Smooth muscle cell (in vitro differentiated cells): ENCODE measurements around the gene TFB1M. TPM values are rescaled to one million over a fixed set of nuclear protein-coding genes. Genes with fewer than 3 reads are reported as not detected.
"Not testable (repeated sequence)": the region's sequence is repeated elsewhere in the genome, so short reads cannot be mapped to it uniquely, and the experiment has no call there.

Experiments
- DNase-seq: peaks from one replicate; lab custom pipeline; 2025; ENCODE audit not compliant: unreplicated experiment; lab: John Stamatoyannopoulos, UW
- H2AFZ ChIP-seq: fragments of 200-600 bp; sonication (generic); 2 replicates; pipeline ENCODE4 v1.6.0; 2016; ENCODE audit warnings: antibody characterized with exemption, low read depth, mild to moderate bottlenecking
- H3F3A ChIP-seq: fragments of 200-600 bp; sonication (generic); 2 replicates; pipeline ENCODE4 v1.6.0; 2017; ENCODE audit warnings: antibody characterized with exemption, low read depth
- H3K27ac ChIP-seq: fragments of 200-600 bp; sonication (generic); 2 replicates; pipeline ENCODE4 v1.5.1; 2016; ENCODE audit warnings: low read depth, mild to moderate bottlenecking
- H3K27me3 ChIP-seq: fragments of 200-600 bp; sonication (generic); 2 replicates; pipeline ENCODE4 v1.6.1; 2016; ENCODE audit warnings: low read depth, mild to moderate bottlenecking
- H3K36me3 ChIP-seq: fragments of 200-600 bp; sonication (generic); 2 replicates; pipeline ENCODE4 v1.5.1; 2016; ENCODE audit warnings: low read depth
- H3K4me1 ChIP-seq: fragments of 200-600 bp; sonication (generic); 2 replicates; pipeline ENCODE4 v1.5.1; 2016; ENCODE audit warnings: low read depth
- H3K4me2 ChIP-seq: fragments of 200-600 bp; sonication (generic); 2 replicates; pipeline ENCODE4 v1.6.0; 2016; ENCODE audit warnings: mild to moderate bottlenecking
- H3K4me3 ChIP-seq: fragments of 200-600 bp; sonication (generic); 2 replicates; pipeline ENCODE4 v1.5.1; 2016; ENCODE audit warnings: mild to moderate bottlenecking
- H3K79me2 ChIP-seq: fragments of 200-600 bp; sonication (generic); 2 replicates; pipeline ENCODE4 v1.6.0; 2016; ENCODE audit warnings: low read depth, mild to moderate bottlenecking
- H3K9ac ChIP-seq: fragments of 200-600 bp; sonication (generic); 2 replicates; pipeline ENCODE4 v1.6.0; 2016; ENCODE audit warnings: low read depth
- H3K9me3 ChIP-seq: fragments of 200-600 bp; sonication (generic); replicated peaks from 2 replicates; pipeline ENCODE4 v1.5.1; 2016; ENCODE audit warnings: low read depth
- H4K20me1 ChIP-seq: fragments of 200-600 bp; sonication (generic); 2 replicates; pipeline ENCODE4 v1.6.0; 2016; ENCODE audit warnings: low read depth
- WGBS: methylation state at CpG from one replicate; pipeline ENCODE4 v1.1.7; 2016; ENCODE audit warnings: low lambda C conversion rate; 5-methylcytosine and 5-hydroxymethylcytosine counted together
- polyA plus RNA-seq: library from polyadenylated mRNA; unstranded; fragments of >200 nt; fragmentation: Nextera tagmentation; extraction: Ambion mirVana; gene quantifications from 2 replicates; pipeline ENCODE4 v1.2.1, GENCODE V29; 2016
- total RNA-seq: library from RNA; depleted of rRNA; stranded (reverse); fragments of >200 nt; gene quantifications from 2 replicates; pipeline ENCODE4 v1.2.3, GENCODE V29; 2014
- TF ChIP-seq, protein P1 (sequence below): fragments of 200-600 bp; sonication (generic); IDR thresholded peaks from 2 replicates; pipeline ENCODE4 v1.5.1; 2017; ENCODE audit warnings: borderline replicate concordance, mild to moderate bottlenecking, antibody characterized with exemption; ENCODE audit not compliant: insufficient read depth, poor library complexity, severe bottlenecking

The TFB1M gene
- total and polyA plus RNA-seq, 2 experiments from 2014 or later: 12.1 to 16.9 TPM

DNA sequence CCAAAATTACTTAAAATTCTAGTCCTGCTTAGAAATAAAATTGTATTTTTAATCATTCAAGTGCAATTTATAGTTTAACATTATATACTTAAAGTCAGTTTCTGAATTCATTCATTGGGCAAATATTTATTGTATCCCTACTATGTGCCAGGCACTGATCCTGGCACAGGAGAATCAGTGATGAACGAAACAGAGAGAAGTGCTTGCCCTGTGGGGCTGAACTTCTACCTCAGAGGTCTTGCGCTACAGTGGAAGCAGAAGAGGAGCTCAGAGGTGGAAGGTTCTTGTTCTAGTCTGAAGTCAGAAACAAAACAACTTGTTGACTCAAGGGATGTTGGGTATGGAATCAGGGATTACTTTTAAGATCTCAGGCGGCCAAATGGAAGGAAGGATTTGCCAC, 44.5 kb downstream of the TFB1M start:
- TF ChIP-seq, protein P1, sequence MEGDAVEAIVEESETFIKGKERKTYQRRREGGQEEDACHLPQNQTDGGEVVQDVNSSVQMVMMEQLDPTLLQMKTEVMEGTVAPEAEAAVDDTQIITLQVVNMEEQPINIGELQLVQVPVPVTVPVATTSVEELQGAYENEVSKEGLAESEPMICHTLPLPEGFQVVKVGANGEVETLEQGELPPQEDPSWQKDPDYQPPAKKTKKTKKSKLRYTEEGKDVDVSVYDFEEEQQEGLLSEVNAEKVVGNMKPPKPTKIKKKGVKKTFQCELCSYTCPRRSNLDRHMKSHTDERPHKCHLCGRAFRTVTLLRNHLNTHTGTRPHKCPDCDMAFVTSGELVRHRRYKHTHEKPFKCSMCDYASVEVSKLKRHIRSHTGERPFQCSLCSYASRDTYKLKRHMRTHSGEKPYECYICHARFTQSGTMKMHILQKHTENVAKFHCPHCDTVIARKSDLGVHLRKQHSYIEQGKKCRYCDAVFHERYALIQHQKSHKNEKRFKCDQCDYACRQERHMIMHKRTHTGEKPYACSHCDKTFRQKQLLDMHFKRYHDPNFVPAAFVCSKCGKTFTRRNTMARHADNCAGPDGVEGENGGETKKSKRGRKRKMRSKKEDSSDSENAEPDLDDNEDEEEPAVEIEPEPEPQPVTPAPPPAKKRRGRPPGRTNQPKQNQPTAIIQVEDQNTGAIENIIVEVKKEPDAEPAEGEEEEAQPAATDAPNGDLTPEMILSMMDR: no peak
- Histone ChIP-seq H3K9me3 (no peaks in the 10 kb centered on the region), H4K20me1 (no peaks in the 10 kb centered on the region), H3F3A (peaks cover 19% of the 10 kb centered on the region), H3K4me2 (no peak overlapping the region), H3K36me3 (no peaks in the 10 kb centered on the region), H3K27ac (no peak overlapping the region), H3K9ac (no peak overlapping the region), H3K4me3 (no peak overlapping the region), H3K79me2 (peaks cover 4% of the 10 kb centered on the region), H3K4me1 (peaks cover 43% of the 10 kb centered on the region), H3K27me3 (no peaks in the 10 kb centered on the region), H2AFZ (no peak overlapping the region)
- DNase-seq: no peak
- 55% methylated on average over 3 of the region's 3 CpGs for WGBS

DNA sequence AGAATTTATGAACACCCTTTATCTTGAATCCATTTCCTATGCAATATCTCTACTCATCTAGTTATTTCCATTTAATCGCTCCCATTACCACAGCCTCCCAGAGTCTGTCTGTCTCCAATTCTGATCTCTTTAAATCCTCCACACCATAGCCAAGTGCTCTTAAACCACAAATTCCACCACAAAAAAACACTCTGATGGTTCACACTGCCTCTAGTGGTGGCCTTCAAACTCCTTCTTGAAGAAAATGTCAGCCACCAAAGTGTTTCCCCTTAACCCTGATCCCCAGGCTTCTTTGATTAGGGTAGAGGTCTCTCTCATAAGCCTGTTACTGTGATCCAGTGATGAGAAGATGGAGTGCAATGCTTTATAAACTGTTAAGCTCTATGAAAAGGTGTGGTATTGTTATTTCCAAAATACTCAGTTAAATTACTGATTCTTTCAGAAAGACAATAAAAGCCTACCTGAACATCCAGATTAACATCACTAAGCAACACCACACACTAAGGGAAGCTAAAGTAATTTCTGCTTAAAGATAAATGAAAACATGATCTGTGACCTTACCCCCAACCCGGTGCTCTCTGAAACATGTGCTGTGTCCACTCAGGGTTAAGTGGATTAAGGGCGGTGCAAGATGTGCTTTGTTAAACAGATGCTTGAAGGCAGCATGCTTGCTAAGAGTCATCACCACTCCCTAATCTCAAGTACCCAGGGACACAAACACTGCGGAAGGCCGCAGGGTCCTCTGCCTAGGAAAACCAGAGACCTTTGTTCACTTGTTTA, 46.0 kb downstream of the TFB1M start:
- not testable (repeated sequence) for DNase-seq, H3K27me3 ChIP-seq, H3K79me2 ChIP-seq, H4K20me1 ChIP-seq, H2AFZ ChIP-seq, H3K9ac ChIP-seq, H3K36me3 ChIP-seq, H3K9me3 ChIP-seq, H3K4me3 ChIP-seq
- peaks cover 29% of the 10 kb centered on the region for H3K4me1 ChIP-seq
- 50% methylated on average over 3 of the region's 5 CpGs for WGBS
- TF ChIP-seq, protein P1: peak; percentile 59
- peaks cover 10% of the 10 kb centered on the region for H3F3A ChIP-seq
- H3K4me2 ChIP-seq: peak overlapping the region; percentile 31
- H3K27ac ChIP-seq: peak overlapping the region; percentile 34

DNA sequence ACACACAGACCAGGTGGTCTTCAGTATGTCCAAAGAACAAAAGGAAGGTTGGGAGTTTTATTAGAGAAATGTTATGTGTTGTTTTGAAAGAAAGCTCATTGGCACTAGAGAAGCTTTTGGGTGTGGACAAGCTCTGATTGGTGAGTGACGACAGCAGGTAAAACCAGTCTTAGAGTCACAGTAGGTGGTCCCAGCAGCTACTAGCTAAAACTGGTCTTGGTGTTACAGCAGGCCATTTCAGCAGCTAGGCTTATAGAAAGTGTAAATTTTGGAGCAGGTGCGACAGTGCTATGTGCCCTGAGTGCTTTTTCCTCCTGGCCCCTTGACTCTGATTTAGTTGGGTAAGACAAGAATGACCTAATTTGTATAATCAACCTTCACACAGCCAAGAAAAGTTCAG, 46.9 kb downstream of the TFB1M start:
- TF ChIP-seq, protein P1: no peak
- H3K4me2 ChIP-seq: peak overlapping the region; percentile 31
- H3K27ac ChIP-seq: peak overlapping the region; percentile 34
- DNase-seq: no peak
- peaks cover 4% of the 10 kb centered on the region for H3K79me2 ChIP-seq
- H3K9me3 ChIP-seq: no peaks in the 10 kb centered on the region
- peaks cover 20% of the 10 kb centered on the region for H3K4me1 ChIP-seq
- H3K36me3 ChIP-seq: no peaks in the 10 kb centered on the region
- H3K4me3 ChIP-seq: no peak overlapping the region
- no peaks in the 10 kb centered on the region for H4K20me1 ChIP-seq
- peaks cover 4% of the 10 kb centered on the region for H3F3A ChIP-seq
- no peak overlapping the region for H3K9ac ChIP-seq
- no peak overlapping the region for H2AFZ ChIP-seq
- 86% methylated on average over 2 of the region's 2 CpGs for WGBS
- no peaks in the 10 kb centered on the region for H3K27me3 ChIP-seq
